Measurements from ENCODE around the gene IGSF5.

GRCh38 chr21:39712976-39713375, 32.0 kb upstream of the IGSF5 start:
- no peak for TF ChIP-seq CTCF (conservative IDR thresholded peaks at IDR 0.05; ENCODE audit: low read depth, low read length)
- no peak for TF ChIP-seq CEBPB (IDR thresholded peaks at IDR 0.05; ENCODE audit: low read depth, low read length)
- TF ChIP-seq POLR2A (IDR thresholded peaks at IDR 0.05; ENCODE audit: low read depth, low read length) = no peak
- no peak for TF ChIP-seq RAD21 (IDR thresholded peaks at IDR 0.05; ENCODE audit: low read length)
- TF ChIP-seq USF2 (IDR thresholded peaks at IDR 0.05; ENCODE audit: low read depth, low read length) = no peak
- no peak for TF ChIP-seq BHLHE40 (IDR thresholded peaks at IDR 0.05; ENCODE audit: low read depth, low read length)
- TF ChIP-seq MAZ (IDR thresholded peaks at IDR 0.05; ENCODE audit: borderline replicate concordance, low read depth, low read length) = no peak
- no peak for TF ChIP-seq RCOR1 (IDR thresholded peaks at IDR 0.05; ENCODE audit: insufficient replicate concordance, low read length)

All from IMR-90 (cell line).